Peyer's patch (tissue), 4 donors: ENCODE results near the gene PITX2. TPM values are rescaled to one million over a fixed set of nuclear protein-coding genes. Genes with fewer than 3 reads are reported as not detected.

ENCODE experiments used
- DNase-seq, 3 donors: peaks; one replicate each; pipeline ENCODE4 v3.0.0-alpha.2; 2017 to 2019
- H3K27ac ChIP-seq, 4 donors: fragments of 200-600 bp; sonication (generic); one replicate each; pipeline ENCODE4 v1.5.1; 2016 to 2019
- H3K27me3 ChIP-seq, 2 donors: fragments of 200-600 bp; sonication (generic); one replicate each; pipeline ENCODE4 v1.5.1; 2019
- H3K36me3 ChIP-seq, 3 donors: fragments of 200-600 bp; sonication (generic); one replicate each; pipeline ENCODE4 v1.5.1; 2016 to 2019
- H3K4me1 ChIP-seq, 4 donors: fragments of 200-600 bp; sonication (generic); one replicate each; pipeline ENCODE4 v1.5.1; 2016 to 2019
- H3K4me3 ChIP-seq, 4 donors: fragments of 200-600 bp; sonication (generic); 1 replicate in 3 of 4; 2 replicates in 1 of 4; pipeline ENCODE4 v1.5.1; 2016 to 2019; ENCODE audit warnings: mild to moderate bottlenecking in 1 of 4
- H3K9me3 ChIP-seq, 4 donors: fragments of 200-600 bp; sonication (generic); one replicate each; pipeline ENCODE4 v1.5.1; 2016 to 2019; ENCODE audit warnings: mild to moderate bottlenecking in 1 of 4
- CTCF ChIP-seq, 6 experiments: fragments of 450-650 bp in 4 of 6; fragments of 200-600 bp in 2 of 6; sonication (generic) in 1 of 6; IDR thresholded peaks; one replicate each; pipeline ENCODE4 v1.5.1; 2017 to 2019; ENCODE audit warnings: antibody characterized with exemption in 6 of 6, mild to moderate bottlenecking in 3 of 6, moderate library complexity in 1 of 6
- POLR2A ChIP-seq, 2 donors: fragments of 450-650 bp; IDR thresholded peaks; one replicate each; pipeline ENCODE4 v1.5.1; 2017; ENCODE audit warnings: antibody characterized with exemption in 2 of 2, mild to moderate bottlenecking in 2 of 2, moderate library complexity in 2 of 2
- total RNA-seq, 4 donors: library from RNA; depleted of rRNA; stranded (reverse); fragments of >200 nt; gene quantifications; one replicate each; pipeline ENCODE4 v1.1.0, GENCODE V29; 2016

The PITX2 gene
- 10 to 100 TPM in 3 of 4 donors, 1 to 10 TPM in 1; 6.6 to 31.8 (median 24.6) TPM for total RNA-seq

DNA sequence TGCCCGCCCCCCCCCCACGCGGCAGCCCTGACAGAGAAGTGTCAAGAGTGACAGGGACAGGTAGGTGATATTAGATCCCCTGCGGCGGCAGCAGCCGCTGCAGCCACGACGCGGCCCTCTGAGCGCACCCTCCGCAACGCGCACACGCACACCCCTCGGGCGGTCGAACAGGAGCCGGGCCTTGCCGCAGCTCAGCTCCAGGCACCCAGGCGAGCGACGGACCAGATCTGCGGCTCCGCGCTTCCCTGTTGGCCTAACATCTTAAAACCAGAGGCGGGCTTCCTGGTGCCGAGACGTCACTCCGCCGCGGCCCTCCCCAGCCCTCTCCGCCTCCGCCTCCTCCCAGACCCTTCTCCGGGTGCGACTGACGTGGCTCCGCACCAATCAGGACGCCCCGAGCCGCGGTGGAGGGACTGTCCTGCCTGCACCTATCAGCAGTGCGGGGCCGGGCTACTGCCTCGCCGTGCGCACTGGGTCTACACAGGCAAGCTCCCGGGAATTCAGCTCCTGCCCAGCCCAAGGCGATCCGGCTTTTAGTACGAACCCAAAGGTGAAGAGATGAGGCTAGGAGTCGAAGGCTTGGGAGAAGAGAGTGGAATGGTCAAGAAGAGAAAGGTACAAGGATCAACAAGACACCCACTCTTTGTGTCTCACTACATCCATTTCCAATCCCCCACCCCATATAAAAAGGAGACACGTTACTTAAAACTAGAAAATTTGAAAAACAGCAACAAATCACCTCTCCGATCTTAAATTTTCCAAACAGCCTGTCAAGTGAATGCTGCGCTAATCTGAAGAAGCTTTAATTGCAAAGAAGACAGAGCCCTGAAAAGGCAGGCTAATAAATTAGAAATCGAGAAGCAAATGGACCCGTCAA lies at the start of gene PITX2:
PITX2 (minus strand) TSS at position 237 of the 877 bp plus-strand sequence. CDS start 617 bp downstream, outside the sequence.
- Histone ChIP-seq H3K4me3 (peak within 1 kb of the TSS; percentile 22 to 74 (median 42)), H3K27ac (peak within 1 kb of the TSS in 3 of 4 donors; percentile 26 to 90 (median 82))
- TF ChIP-seq CTCF (IDR thresholded peaks at IDR 0.05), result no peak
- TF ChIP-seq POLR2A (IDR thresholded peaks at IDR 0.05), result peak; percentile 98 to 99

GRCh38 chr4:110671679-110672078 lies 48.8 kb upstream of the PITX2 start:
- no peaks in the 10 kb centered on the region for H3K27me3 ChIP-seq
- H3K36me3 ChIP-seq, result no peaks in the 10 kb centered on the region
- TF ChIP-seq POLR2A (IDR thresholded peaks at IDR 0.05), result no peak
- no peak for TF ChIP-seq CTCF (IDR thresholded peaks at IDR 0.05)
- H3K4me3 ChIP-seq, result no peak overlapping the region
- H3K9me3 ChIP-seq, result no peaks in the 10 kb centered on the region
- no peak for DNase-seq
- no peaks in the 10 kb centered on the region for H3K4me1 ChIP-seq
- H3K27ac ChIP-seq, result no peak overlapping the region

More for the DNA sequence above, at the start of gene PITX2:
- Histone ChIP-seq H3K9me3 (peaks cover 0 to 6% (median 0%) of the 10 kb centered on the region in 4 donors), H3K36me3 (no peaks in the 10 kb centered on the region), H3K4me1 (peaks cover 0 to 24% (median 4%) of the 10 kb centered on the region in 4 donors), H3K27me3 (peaks cover 3 to 34% of the 10 kb centered on the region in 2 donors)
- DNase-seq, result peak in 2 of 3 donors; percentile 95 to 99

DNA sequence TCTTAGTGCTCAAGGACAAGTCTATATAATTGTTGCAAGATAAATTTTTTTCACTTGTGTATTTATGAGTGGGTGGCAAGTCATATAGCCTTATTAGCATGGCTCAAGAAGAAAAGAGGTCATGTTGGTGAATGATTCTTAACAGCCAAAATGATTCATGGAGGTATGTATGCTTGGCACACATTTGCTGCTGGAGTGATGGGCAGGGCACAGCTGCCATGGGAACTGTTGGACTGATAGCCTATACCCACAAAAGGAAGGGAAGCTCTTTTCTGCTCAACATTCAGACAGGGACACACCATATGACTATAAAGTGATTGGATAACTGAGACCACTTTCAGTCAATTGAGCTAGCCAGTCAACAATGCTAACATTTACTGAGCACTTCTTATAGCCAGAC lies 46.8 kb upstream of the PITX2 start:
- no peak for DNase-seq
- H3K27me3 ChIP-seq, result no peaks in the 10 kb centered on the region
- no peak for TF ChIP-seq POLR2A (IDR thresholded peaks at IDR 0.05)
- TF ChIP-seq CTCF (IDR thresholded peaks at IDR 0.05), result no peak

GRCh38 chr4:110668463-110669235 lies 45.8 kb upstream of the PITX2 start:
- TF ChIP-seq CTCF (IDR thresholded peaks at IDR 0.05) (no peak), POLR2A (IDR thresholded peaks at IDR 0.05) (no peak)
- no peaks in the 10 kb centered on the region for H3K4me1 ChIP-seq
- no peaks in the 10 kb centered on the region for H3K9me3 ChIP-seq
- H3K36me3 ChIP-seq, result no peaks in the 10 kb centered on the region
- DNase-seq, result no peak
- no peak overlapping the region for H3K27ac ChIP-seq
- H3K27me3 ChIP-seq, result no peaks in the 10 kb centered on the region
- H3K4me3 ChIP-seq, result no peak overlapping the region

More for the DNA sequence above, 46.8 kb upstream of the PITX2 start:
- Histone ChIP-seq H3K36me3 (no peaks in the 10 kb centered on the region), H3K9me3 (no peaks in the 10 kb centered on the region), H3K4me3 (no peak overlapping the region), H3K27ac (no peak overlapping the region), H3K4me1 (no peaks in the 10 kb centered on the region)

GRCh38 chr4:110667670-110668069 lies 44.8 kb upstream of the PITX2 start:
- no peak overlapping the region for H3K27ac ChIP-seq

More at GRCh38 chr4:110667670-110668069, 44.8 kb upstream of the PITX2 start:
- H3K27me3 ChIP-seq, result no peaks in the 10 kb centered on the region
- DNase-seq, result no peak
- TF ChIP-seq POLR2A (IDR thresholded peaks at IDR 0.05) (no peak), CTCF (IDR thresholded peaks at IDR 0.05) (no peak)
- H3K4me1 ChIP-seq, result no peaks in the 10 kb centered on the region
- no peak overlapping the region for H3K4me3 ChIP-seq
- H3K36me3 ChIP-seq, result no peaks in the 10 kb centered on the region
- no peaks in the 10 kb centered on the region for H3K9me3 ChIP-seq
